Kidney (tissue), 14 donors: Measurements from ENCODE around the gene EMP1. TPM values are rescaled to one million over a fixed set of nuclear protein-coding genes. Genes with fewer than 3 reads are reported as not detected.

Experiments used
- DNase-seq, 5 donors: peaks; one replicate each; pipeline ENCODE4 v3.0.0-alpha.2; 2013 to 2020
- FAIRE-seq: peaks from 2 replicates; lab custom pipeline; 2012; peaks lifted over from hg19 to GRCh38; lab: Jason Lieb, UNC
- H3K27ac ChIP-seq, 2 donors: one replicate each; pipeline ENCODE4 v1.7.0; 2013; ENCODE audit warnings: low read depth in 2 of 2, low read length in 2 of 2, inconsistent platforms in 1 of 2
- H3K27me3 ChIP-seq: one replicate; pipeline ENCODE4 v1.7.1; 2013; ENCODE audit warnings: low read length, inconsistent platforms; ENCODE audit not compliant: control insufficient read depth, insufficient read depth
- H3K36me3 ChIP-seq, 3 donors: one replicate each; pipeline versions ENCODE4 v1.7.0 to v1.7.1; 2013; ENCODE audit warnings: low read length in 3 of 3, control low read depth in 1 of 3, inconsistent platforms in 1 of 3; ENCODE audit not compliant: insufficient read depth in 3 of 3, control insufficient read depth in 2 of 3
- H3K4me1 ChIP-seq, 3 donors: one replicate each; pipeline versions ENCODE4 v1.7.0 to v1.7.1; 2013; ENCODE audit warnings: low read length in 3 of 3, inconsistent platforms in 1 of 3, low read depth in 1 of 3; ENCODE audit not compliant: control insufficient read depth in 2 of 3, insufficient read depth in 2 of 3
- H3K4me3 ChIP-seq, 3 donors: one replicate each; pipeline versions ENCODE4 v1.7.0 to v1.8.1; 2013; ENCODE audit warnings: low read length in 3 of 3, control low read depth in 1 of 3, inconsistent platforms in 1 of 3
- H3K9ac ChIP-seq, 3 donors: one replicate each; pipeline versions ENCODE4 v1.7.0 to v1.7.1; 2013; ENCODE audit warnings: low read length in 3 of 3, control low read depth in 1 of 3, inconsistent platforms in 1 of 3
- H3K9me3 ChIP-seq, 3 donors: one replicate each; pipeline versions ENCODE4 v1.7.0 to v1.7.1; 2013; ENCODE audit warnings: low read length in 3 of 3, control low read depth in 1 of 3, inconsistent platforms in 1 of 3; ENCODE audit not compliant: control insufficient read depth in 2 of 3, insufficient read depth in 1 of 3
- CTCF ChIP-seq: IDR thresholded peaks from 3 replicates; pipeline ENCODE4 v1.5.1; 2012; ENCODE audit warnings: mild to moderate bottlenecking, moderate library complexity, borderline replicate concordance; ENCODE audit not compliant: insufficient read depth; ENCODE audit errors: extremely low read depth
- intact Hi-C: fragments of 100-400 bp; cut with DNase I; formaldehyde crosslinking; loops from one replicate; pipeline ENCODE4 v1.11.1; 2022
- polyA plus RNA-seq: library from polyadenylated mRNA; stranded (reverse); fragments of 350-450 nt; fragmentation: Illumina TruSeq; extraction: RNeasy Lipid Tissue Mini Kit (QIAGEN cat#74804); gene quantifications from one replicate; pipeline ENCODE4 v1.2.3, GENCODE V29; 2014; ENCODE audit warnings: low read depth, low replicate concordance; ENCODE audit not compliant: insufficient read depth
- total RNA-seq: library from RNA; stranded (reverse); fragmentation: NEBNext Ultra II Directional; extraction: Animal tissue kit (Norgen Biotek cat#: 25700); gene quantifications from one replicate; pipeline ENCODE4 v1.2.1, GENCODE V29; 2021
- donor health status: control.
- donor health status: control.
- donor health status: control.
- donor health status: control.
- donor health status: control.
- donor health status: DM: yes; HTN: yes; CAD: no.
- donor health status: Normal renal cell carcinoma (clear cell type).

EMP1 gene
- total and polyA plus RNA-seq, 2 donors from 2014 or later, result 45.1 to 431 TPM

DNA sequence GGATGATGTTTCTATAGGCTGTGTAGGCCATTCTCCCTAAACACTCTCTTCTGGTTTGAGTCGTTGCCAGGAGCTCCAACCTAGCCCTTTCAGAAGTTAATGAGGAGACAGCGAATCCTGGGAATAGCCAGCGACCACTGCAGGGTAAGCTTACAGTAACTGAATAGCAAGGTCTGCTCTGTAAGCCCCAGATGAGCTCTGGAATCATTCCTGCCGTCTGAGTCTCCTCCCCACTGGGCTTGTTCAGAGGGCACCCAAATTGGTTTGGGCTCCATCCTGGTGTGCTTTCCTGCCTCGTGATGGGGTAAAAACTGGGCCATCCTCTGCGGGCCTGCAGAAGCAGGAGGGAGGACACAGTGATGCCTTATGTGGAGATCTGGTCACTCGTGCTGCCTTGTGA is 43.3 kb upstream of the EMP1 start:
- intact Hi-C loops, result no loop called here
- no peak overlapping the region for H3K4me3 ChIP-seq
- FAIRE-seq, result no peak

GRCh38 chr12:13154027-13154538 is 42.4 kb upstream of the EMP1 start:
- intact Hi-C loops, result no loop called here

More for the DNA sequence above, 43.3 kb upstream of the EMP1 start:
- no peak for DNase-seq
- H3K4me1 ChIP-seq, result no peaks in the 10 kb centered on the region
- TF ChIP-seq CTCF, result no peak
- H3K9me3 ChIP-seq, result peaks cover 0 to 5% (median 0%) of the 10 kb centered on the region in 3 donors
- H3K27ac ChIP-seq, result no peak overlapping the region
- H3K27me3 ChIP-seq, result no peaks in the 10 kb centered on the region
- H3K9ac ChIP-seq, result no peak overlapping the region
- no peaks in the 10 kb centered on the region for H3K36me3 ChIP-seq

DNA sequence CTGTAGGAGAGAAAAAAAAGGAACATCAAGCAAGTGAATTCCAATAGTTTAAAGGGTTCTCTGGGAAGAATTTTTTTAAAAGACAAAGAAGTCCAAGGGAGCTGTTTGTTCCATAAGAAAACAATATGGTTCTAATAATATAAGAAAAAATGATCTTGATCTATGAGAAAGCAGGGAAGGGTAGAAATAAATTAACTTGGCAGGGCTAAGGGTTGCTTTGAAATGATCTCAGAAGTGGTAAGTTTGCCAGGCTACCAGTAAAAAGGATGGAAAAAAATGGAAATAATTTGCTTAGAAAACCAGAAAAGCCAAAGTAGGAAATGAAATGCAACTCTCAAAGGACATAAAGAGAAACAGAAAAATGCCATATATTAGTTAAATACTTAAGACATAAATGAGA is 41.7 kb upstream of the EMP1 start:
- Histone ChIP-seq H3K4me3 (no peak overlapping the region), H3K27me3 (no peaks in the 10 kb centered on the region), H3K36me3 (no peaks in the 10 kb centered on the region), H3K9me3 (peaks cover 0 to 5% (median 0%) of the 10 kb centered on the region in 3 donors), H3K27ac (no peak overlapping the region), H3K9ac (no peak overlapping the region), H3K4me1 (no peaks in the 10 kb centered on the region)
- no peak for TF ChIP-seq CTCF
- intact Hi-C loops, result no loop called here
- DNase-seq (no peak), FAIRE-seq (no peak)

More at GRCh38 chr12:13154027-13154538, 42.4 kb upstream of the EMP1 start:
- H3K36me3 ChIP-seq, result no peaks in the 10 kb centered on the region
- no peak overlapping the region for H3K9ac ChIP-seq
- H3K9me3 ChIP-seq, result peaks cover 0 to 5% (median 0%) of the 10 kb centered on the region in 3 donors
- no peak overlapping the region for H3K27ac ChIP-seq
- H3K4me3 ChIP-seq, result no peak overlapping the region
- H3K27me3 ChIP-seq, result no peaks in the 10 kb centered on the region
- no peak for FAIRE-seq
- H3K4me1 ChIP-seq, result no peaks in the 10 kb centered on the region
- DNase-seq, result no peak
- TF ChIP-seq CTCF, result no peak

GRCh38 chr12:13156277-13156676 is 40.2 kb upstream of the EMP1 start:
- intact Hi-C loops, result no loop called here
- FAIRE-seq, result no peak
- TF ChIP-seq CTCF, result no peak
- Histone ChIP-seq H3K4me3 (no peak overlapping the region), H3K9me3 (peaks cover 0 to 4% (median 0%) of the 10 kb centered on the region in 3 donors), H3K9ac (no peak overlapping the region), H3K4me1 (no peaks in the 10 kb centered on the region), H3K27me3 (no peaks in the 10 kb centered on the region), H3K27ac (no peak overlapping the region), H3K36me3 (no peaks in the 10 kb centered on the region)
- DNase-seq, result no peak
